Kidney epithelial cell (primary cell): ENCODE measurements around the gene CCDC57. TPM values are rescaled to one million over a fixed set of nuclear protein-coding genes. Genes with fewer than 3 reads are reported as not detected.

Experiments
- DNase-seq: peaks from one replicate; pipeline ENCODE4 v3.0.0-alpha.2; 2010; ENCODE audit warnings: low read depth
- H3K27me3 ChIP-seq: 2 replicates; pipeline ENCODE4 v1.6.0; 2011; ENCODE audit warnings: low read length; ENCODE audit not compliant: control insufficient read depth, insufficient read depth
- H3K36me3 ChIP-seq: 2 replicates; pipeline ENCODE4 v1.5.1; 2011; ENCODE audit warnings: low read length; ENCODE audit not compliant: control insufficient read depth, insufficient read depth
- H3K4me3 ChIP-seq: 2 replicates; pipeline ENCODE4 v1.5.1; 2011; ENCODE audit warnings: low read depth, mild to moderate bottlenecking, control low read depth, low read length
- total RNA-seq: library from RNA; depleted of rRNA; stranded (reverse); fragments of >200 nt; gene quantifications from 2 replicates; pipeline ENCODE4 v1.2.3, GENCODE V29; 2015
- TF ChIP-seq, protein P1 (sequence below): IDR thresholded peaks from 2 replicates; pipeline ENCODE4 v1.5.1; 2011; ENCODE audit warnings: mild to moderate bottlenecking, moderate library complexity, low read length, control low read depth, inconsistent platforms; ENCODE audit not compliant: insufficient read depth, poor library complexity, severe bottlenecking

Gene CCDC57
- total RNA-seq, 1 donor from 2014 or later: 25.5 TPM

GRCh38 chr17:82060001-82060380 is 152.7 kb downstream of the CCDC57 start:
- TF ChIP-seq, protein P1, sequence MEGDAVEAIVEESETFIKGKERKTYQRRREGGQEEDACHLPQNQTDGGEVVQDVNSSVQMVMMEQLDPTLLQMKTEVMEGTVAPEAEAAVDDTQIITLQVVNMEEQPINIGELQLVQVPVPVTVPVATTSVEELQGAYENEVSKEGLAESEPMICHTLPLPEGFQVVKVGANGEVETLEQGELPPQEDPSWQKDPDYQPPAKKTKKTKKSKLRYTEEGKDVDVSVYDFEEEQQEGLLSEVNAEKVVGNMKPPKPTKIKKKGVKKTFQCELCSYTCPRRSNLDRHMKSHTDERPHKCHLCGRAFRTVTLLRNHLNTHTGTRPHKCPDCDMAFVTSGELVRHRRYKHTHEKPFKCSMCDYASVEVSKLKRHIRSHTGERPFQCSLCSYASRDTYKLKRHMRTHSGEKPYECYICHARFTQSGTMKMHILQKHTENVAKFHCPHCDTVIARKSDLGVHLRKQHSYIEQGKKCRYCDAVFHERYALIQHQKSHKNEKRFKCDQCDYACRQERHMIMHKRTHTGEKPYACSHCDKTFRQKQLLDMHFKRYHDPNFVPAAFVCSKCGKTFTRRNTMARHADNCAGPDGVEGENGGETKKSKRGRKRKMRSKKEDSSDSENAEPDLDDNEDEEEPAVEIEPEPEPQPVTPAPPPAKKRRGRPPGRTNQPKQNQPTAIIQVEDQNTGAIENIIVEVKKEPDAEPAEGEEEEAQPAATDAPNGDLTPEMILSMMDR: no peak
- Histone ChIP-seq H3K36me3 (no peaks in the 10 kb centered on the region), H3K27me3 (no peaks in the 10 kb centered on the region), H3K4me3 (no peak overlapping the region)
- DNase-seq: no peak

GRCh38 chr17:82059272-82060000 is 153.2 kb downstream of the CCDC57 start:
- TF ChIP-seq, protein P1: no peak
- no peak for DNase-seq
- Histone ChIP-seq H3K4me3 (no peak overlapping the region), H3K27me3 (no peaks in the 10 kb centered on the region), H3K36me3 (no peaks in the 10 kb centered on the region)

DNA sequence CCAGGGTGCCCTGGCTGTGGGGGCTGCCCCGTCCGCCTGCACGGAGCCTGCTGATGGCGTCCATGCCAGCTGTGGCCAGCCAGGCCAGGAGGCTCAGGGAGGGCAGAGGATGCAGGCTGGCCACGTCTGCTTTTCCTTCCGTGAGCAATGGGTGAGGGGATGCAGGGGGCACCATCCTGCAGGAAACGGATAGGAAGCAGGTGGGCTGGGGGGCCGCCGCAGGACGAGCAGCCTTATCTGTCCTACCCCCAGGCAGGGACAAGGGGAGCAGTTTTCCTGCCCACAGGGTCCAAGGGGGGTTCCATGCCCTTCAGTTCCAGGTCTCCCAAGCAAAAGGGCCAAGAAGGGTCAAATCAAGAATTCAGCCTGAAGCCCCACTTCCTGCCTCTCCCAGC is 153.8 kb downstream of the CCDC57 start:
- Histone ChIP-seq H3K27me3 (no peaks in the 10 kb centered on the region), H3K36me3 (no peaks in the 10 kb centered on the region), H3K4me3 (no peak overlapping the region)
- DNase-seq: no peak
- TF ChIP-seq, protein P1: no peak

DNA sequence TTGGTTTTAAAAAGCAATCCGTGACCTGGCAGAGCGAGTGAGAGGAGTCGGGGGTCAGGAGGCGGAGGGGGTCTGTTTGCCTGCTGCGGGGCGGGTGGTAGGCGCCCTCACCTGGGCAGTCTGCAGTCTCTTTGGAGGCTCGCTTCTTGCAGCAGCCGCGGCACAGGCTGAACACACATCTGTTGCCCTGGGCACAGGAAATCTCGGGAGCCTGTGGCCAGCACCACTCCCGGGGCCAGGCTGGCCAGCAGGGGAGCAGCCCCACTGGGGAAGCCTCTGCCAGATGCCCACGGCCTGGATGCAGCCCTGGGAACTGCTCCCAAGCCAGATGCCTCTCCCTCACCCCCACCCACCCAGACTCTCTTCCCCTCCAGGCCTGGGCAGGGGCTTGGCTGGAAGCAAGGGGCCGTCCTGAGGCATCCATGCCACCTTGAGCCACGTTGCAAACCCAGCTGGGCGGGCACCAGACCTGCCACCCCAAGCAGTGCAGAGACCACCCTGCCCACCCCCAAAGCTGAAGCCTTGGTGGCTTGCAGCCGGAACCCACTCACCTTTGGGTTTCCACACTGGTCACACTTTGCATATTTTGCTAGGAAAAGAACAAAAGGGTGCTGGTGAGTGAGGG is 154.3 kb downstream of the CCDC57 start:
- no peaks in the 10 kb centered on the region for H3K27me3 ChIP-seq
- H3K36me3 ChIP-seq: no peaks in the 10 kb centered on the region
- no peak for DNase-seq
- H3K4me3 ChIP-seq: no peak overlapping the region
- TF ChIP-seq, protein P1: no peak

DNA sequence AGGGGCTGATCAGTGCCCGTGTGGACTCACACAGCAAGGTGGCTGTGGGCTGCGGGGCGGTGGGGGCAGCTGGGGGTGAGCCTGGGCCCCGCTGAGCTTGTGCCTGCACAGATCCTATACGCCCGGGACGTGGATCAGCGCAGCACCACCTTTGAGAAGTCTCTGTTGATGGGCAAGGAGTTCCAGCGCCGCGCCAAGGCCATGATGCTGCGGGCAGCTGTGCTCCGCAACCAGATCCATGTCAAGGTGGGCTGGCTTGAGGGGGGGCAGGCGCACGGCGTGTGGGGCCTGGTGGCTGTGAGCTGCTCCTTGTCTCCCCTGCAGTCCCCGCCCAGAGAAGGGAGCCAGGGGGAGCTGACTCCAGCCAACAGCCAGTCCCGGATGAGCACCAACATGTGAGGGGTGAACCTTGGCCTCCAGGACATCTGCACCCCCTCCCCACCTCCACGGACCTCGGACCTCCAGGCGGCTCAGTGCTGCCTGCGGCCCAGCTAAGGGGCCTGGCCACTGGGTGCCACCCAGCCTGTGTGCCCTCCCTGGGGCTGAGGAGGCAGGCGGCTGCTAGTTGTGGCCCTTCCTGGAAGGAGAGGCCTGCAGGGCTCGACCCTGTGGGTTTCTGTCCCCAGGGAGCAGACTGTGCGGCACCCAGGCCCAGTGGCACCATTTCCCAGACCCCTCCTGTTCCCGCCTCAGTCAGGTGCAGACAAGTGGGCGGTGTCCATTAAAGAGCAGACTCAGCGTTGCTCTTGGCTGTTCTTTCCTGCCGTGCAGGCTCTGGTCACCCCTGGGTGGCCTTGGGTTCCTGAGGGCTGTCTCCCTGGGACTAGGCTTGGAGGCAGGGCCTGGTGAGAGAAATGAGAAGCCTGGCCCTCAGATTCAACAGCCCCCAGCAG is 155.7 kb downstream of the CCDC57 start:
- DNase-seq: no peak
- no peak overlapping the region for H3K4me3 ChIP-seq
- H3K27me3 ChIP-seq: no peaks in the 10 kb centered on the region
- no peaks in the 10 kb centered on the region for H3K36me3 ChIP-seq
- TF ChIP-seq, protein P1: no peak
